Middle frontal gyrus (tissue), 1 donor: ENCODE measurements around the gene LTV1.

Experiments used
- DNase-seq: peaks from one replicate; pipeline ENCODE4 v3.0.0-alpha.2; 2015; ENCODE audit warnings: low spot score; ENCODE audit errors: extremely low spot score

LTV1 gene

DNA sequence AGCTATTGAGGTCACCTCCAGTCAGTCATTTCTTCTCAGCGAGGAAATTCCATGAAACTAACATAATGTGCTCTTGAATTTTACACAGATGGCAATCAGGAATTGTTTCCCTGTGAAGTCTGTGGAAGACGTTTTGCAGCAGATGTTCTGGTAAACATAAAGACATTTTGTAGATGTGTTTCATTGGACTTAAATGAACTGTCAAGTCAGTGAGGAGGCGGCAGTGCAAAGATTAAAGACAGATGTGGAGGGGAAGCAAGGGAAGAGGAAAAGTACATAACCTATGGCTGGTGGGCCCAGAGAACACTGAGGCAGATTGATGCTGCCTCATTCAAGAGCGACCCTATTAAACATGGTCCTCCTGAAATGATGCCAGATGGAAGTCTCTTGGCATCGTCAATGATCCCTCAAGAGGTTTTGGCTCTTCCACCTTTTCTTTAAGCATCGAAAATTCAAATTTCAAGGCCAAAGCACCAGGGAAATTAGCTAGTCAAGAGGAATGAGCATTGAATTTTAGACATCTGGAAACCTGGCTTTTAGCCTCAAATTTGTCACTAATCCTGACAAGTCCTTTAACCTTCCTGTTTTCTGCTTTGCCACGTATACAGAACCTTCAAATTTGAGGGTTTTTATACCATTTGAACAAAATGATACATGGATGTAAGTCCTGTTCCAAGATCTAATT is 41.2 kb downstream of the LTV1 start:
- no peak for DNase-seq

DNA sequence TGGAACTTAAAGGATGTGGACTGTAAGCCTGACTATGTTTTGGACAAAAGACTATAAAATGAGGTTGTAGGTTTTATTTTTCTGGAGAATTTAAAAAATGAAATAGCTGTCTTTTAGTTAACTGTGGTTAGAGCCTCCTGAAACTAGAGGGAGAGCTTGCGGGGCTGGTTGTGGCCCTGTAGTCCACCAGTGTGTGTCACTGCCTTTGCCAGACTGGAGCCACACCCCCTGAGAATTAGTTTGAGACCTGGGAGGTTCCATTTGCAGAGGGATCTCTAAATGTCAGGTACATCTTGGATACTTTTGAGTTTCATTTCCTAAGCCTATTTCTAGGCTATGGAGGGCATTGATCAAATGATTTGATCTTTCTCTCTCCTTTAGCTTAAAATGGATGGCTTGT is 42.0 kb downstream of the LTV1 start:
- DNase-seq = no peak

DNA sequence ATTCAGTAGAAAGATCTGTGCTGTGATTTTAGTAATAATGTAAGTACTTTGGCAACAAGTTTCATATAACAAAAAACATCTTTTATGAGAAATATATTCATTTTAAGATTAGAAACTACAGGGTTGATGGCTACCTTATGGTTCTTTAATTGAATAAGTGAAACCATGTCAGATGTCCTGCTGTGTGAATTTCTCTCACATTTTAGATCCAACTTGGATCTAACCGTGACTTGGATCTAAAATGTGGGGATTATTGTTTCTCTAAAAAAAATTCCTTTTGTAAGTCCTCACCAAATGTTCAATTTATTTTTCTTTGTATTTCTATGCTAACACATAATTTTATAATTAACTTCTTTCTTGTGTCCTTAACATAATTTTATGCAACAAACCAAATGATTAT is 51.5 kb downstream of the LTV1 start:
- DNase-seq = no peak

DNA sequence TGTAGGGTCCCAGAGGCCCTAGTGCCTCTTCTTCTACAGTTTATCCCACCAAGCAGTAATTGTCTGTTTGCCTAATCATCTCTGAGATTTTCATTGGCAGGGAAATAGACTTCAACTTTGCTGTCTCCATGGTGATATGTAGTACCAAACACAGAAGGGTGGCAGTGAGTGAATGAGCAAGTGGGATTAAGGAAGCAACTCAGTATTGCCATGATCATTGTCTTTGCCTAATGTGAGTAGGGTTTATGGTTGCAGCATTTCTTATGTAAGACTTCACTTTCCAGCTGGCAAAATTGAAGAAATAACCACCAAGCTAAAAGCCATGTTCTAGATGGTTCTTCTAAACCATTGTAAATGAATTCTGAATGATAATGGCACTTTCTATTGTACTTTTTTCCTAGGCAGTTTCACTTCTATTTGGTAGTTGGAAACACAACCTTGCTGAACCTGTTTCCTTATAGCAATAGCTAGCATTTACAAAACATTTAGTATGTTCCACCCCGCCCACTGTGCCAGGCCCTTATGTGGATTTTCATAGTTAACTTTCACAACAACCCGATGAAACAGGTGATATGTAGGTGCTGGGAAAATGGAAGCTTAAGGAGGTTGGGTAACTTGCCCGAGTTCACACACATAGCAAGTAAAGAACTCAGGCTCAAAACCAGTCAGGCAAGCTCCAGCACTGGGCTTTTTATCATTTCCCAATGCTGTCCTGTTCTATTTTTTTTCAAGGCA is 53.2 kb downstream of the LTV1 start:
- DNase-seq = no peak

DNA sequence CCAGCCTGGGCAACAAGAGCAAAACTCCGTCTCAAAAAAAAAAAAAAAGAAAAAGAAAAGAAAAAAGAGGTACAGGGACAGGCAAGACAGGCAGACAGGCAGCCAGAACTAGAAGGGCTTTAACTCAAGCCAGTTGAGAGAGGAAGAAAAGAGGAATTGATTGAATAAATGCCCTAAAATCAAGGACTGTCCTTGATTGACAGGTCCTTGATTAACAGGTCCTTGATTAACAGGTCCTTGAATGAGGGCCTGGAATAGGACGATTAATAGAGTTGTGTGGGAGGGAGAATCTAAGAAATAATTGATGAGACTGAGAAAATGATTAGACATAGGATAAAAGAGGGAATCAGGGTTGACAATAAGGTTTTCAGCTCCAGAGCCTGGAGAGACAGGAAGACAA is 57.2 kb downstream of the LTV1 start:
- no peak for DNase-seq

DNA sequence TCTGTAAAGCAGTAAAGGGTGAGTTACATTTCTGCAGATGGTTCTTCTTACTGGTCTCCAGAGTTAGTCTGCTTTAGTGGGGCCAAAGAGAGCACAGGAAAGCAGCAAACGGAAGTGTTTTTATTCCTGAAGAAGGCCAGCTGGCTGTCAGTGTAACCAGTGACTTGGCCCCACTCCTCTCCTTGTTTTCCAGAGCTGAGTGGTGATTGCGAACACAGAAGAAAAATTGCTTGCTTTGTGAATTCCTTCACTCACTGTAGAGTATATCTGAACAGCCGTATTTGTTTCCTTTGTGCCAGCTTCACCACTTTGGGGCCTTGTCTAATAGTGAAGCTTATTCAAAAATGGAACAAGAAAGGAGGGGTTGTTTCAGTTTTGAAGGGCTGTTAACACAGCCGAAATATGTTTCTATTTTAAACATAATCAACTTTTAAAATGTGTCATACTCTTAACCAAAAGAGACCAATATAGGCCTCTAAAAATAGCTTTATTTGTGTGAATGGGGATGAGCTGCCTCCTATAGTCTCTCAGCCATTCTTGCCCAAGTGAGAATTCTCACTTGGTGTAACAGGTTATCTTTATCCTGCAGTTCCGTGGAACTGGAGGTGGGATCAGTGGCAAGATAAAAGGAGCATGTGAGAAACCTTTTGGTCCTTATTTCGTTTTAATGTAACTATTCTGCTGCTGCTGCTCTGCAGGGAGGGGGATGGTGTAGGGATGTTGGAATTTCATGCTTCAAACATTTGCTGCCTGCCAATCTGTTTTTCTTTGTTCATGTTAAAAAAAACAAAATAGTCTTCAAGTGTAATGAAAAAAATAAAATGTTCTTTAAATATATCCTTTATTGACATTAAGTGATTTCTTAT is 59.0 kb downstream of the LTV1 start:
- DNase-seq = no peak

DNA sequence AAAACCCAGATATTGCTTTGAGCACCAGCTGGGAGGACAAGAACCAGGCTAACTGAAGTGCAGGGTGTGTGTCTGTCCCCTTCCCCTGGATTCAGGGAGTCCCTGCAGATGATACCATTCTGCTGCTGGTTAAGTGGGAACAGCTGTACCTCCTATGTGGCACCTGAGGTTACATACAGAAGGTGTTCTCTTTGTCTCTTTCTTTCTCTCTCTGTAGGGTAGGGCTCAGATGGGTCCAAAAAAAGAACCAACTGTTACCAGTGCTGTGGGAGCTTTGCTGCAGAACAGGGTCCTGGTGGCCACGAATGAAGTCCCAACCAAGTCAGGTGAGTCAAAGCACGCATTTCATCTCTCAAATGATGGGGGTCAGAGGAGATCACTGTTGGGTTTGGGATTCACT is 59.7 kb downstream of the LTV1 start:
- DNase-seq = no peak

DNA sequence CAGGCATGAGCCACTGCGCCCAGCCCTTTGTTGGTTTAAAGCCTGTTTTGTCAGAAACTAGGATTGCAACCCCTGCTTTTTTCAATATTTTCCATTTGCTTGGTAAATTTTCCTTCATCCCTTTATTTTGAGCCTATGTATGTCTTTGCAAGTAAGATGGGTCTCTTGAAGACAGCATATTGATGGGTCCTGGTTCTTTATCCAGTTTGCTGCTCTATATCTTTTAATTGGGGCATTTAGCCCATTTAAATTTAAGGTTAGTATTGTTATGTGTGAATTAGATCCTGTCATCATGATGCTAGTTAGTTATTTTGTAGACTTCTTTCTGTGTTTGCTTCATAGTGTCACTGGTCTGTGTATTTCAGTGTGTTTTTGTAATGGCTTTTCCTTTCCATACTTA is 67.9 kb downstream of the LTV1 start:
- no peak for DNase-seq

DNA sequence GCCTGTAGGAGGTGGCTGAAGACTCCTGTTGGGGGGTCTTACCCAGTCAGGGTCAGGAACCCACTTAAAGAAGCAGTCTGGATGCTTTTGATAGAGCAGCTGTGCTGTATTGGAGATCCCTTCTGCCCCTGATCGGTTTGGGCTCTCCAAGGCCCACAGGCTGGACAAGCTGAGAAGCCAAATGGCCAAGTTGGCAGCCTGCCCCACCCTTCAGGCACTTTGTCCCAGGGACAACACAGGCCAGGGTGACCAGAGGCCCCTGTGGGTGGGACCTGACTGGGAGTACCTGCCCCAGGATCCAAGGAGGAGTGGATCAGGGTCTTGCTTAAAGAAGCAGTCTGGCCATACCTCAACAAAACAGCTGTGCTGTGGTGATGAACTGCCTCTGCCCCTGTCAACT is 69.5 kb downstream of the LTV1 start:
- no peak for DNase-seq
